Measurements from ENCODE around the gene PI4K2B. TPM values are rescaled to one million over a fixed set of nuclear protein-coding genes. Genes with fewer than 3 reads are reported as not detected.

The PI4K2B gene
- total and polyA plus RNA-seq, 7 donors: 9.3 to 28.2 (median 12.2) TPM

GRCh38 chr4:25297528-25298242, 63.9 kb downstream of the PI4K2B start:
- DNase-seq: no peak
- Histone ChIP-seq H3K4me1 (no peaks in the 10 kb centered on the region), H3K27ac (no peak overlapping the region), H3K9me3 (no peaks in the 10 kb centered on the region), H3K36me3 (no peaks in the 10 kb centered on the region), H3K4me3 (no peak overlapping the region), H3K27me3 (no peaks in the 10 kb centered on the region)
- intact Hi-C loops (cut with DNase I): no loop called here
- TF ChIP-seq CTCF (IDR thresholded peaks at IDR 0.05): no peak
- TF ChIP-seq POLR2AphosphoS5 (IDR thresholded peaks at IDR 0.05): no peak
- TF ChIP-seq EP300 (IDR thresholded peaks at IDR 0.05): no peak
- no peak for TF ChIP-seq POLR2A (IDR thresholded peaks at IDR 0.05)
- WGBS, 2 donors: 71 to 90% methylated on average over 5 of the region's 5 CpGs

GRCh38 chr4:25299476-25300203, 65.8 kb downstream of the PI4K2B start:
- Histone ChIP-seq H3K27ac (no peak overlapping the region), H3K4me1 (no peaks in the 10 kb centered on the region), H3K27me3 (no peaks in the 10 kb centered on the region), H3K4me3 (no peak overlapping the region), H3K9me3 (no peaks in the 10 kb centered on the region), H3K36me3 (no peaks in the 10 kb centered on the region)
- DNase-seq: no peak
- intact Hi-C loops (cut with DNase I): no loop called here
- TF ChIP-seq POLR2A (IDR thresholded peaks at IDR 0.05) (no peak), CTCF (IDR thresholded peaks at IDR 0.05) (no peak), POLR2AphosphoS5 (IDR thresholded peaks at IDR 0.05) (no peak), EP300 (IDR thresholded peaks at IDR 0.05) (no peak)
- 12 to 48% methylated on average over 10 of the region's 10 CpGs for WGBS, 2 donors

- Histone ChIP-seq H3K27me3 (no peaks in the 10 kb centered on the region), H3K27ac (no peak overlapping the region), H3K36me3 (no peaks in the 10 kb centered on the region), H3K9me3 (no peaks in the 10 kb centered on the region), H3K4me1 (no peaks in the 10 kb centered on the region), H3K4me3 (no peak overlapping the region)
- WGBS, 2 donors: 83 to 84% methylated on average over 4 of the region's 4 CpGs
- no peak for TF ChIP-seq POLR2A (IDR thresholded peaks at IDR 0.05)
- no peak for TF ChIP-seq POLR2AphosphoS5 (IDR thresholded peaks at IDR 0.05)
- no peak for TF ChIP-seq EP300 (IDR thresholded peaks at IDR 0.05)
- TF ChIP-seq CTCF (IDR thresholded peaks at IDR 0.05): no peak
- no peak for DNase-seq
- intact Hi-C loops (cut with DNase I): no loop called here
Observed at GRCh38 chr4:25301471-25301870, 67.6 kb downstream of the PI4K2B start.

GRCh38 chr4:25302626-25303025, 68.8 kb downstream of the PI4K2B start:
- Histone ChIP-seq H3K36me3 (no peaks in the 10 kb centered on the region), H3K27me3 (no peaks in the 10 kb centered on the region), H3K27ac (no peak overlapping the region), H3K9me3 (no peaks in the 10 kb centered on the region), H3K4me1 (no peaks in the 10 kb centered on the region), H3K4me3 (no peak overlapping the region)
- 88 to 96% methylated on average over 9 of the region's 9 CpGs for WGBS, 2 donors
- DNase-seq: no peak
- no peak for TF ChIP-seq EP300 (IDR thresholded peaks at IDR 0.05)
- no peak for TF ChIP-seq CTCF (IDR thresholded peaks at IDR 0.05)
- TF ChIP-seq POLR2AphosphoS5 (IDR thresholded peaks at IDR 0.05): no peak
- no peak for TF ChIP-seq POLR2A (IDR thresholded peaks at IDR 0.05)
- intact Hi-C loops (cut with DNase I): no loop called here
